PC-9 (cell line): ENCODE measurements around the gene C5. TPM values are rescaled to one million over a fixed set of nuclear protein-coding genes. Genes with fewer than 3 reads are reported as not detected.

Source experiments
- BruUV-seq: library from RNA; stranded (reverse); fragments of 400-500 nt; replicated peaks from 2 replicates; lab custom pipeline; 2021; lab: Mats Ljungman, UMichigan
- CTCF ChIA-PET: fragments of 300-600 bp; sonication (Branson Sonifier 250); formaldehyde crosslinking; loops from one replicate; lab custom pipeline; 2022; ENCODE audit warnings: antibody characterized with exemption; lab: Charles Lee
- POLR2A ChIA-PET: fragments of 300-600 bp; sonication (Branson Sonifier 250); formaldehyde crosslinking; loops from one replicate; lab custom pipeline; 2022; ENCODE audit warnings: antibody characterized with exemption; ENCODE audit not compliant: unreplicated experiment; lab: Charles Lee
- DNase-seq, 2 experiments: peaks; one replicate each; pipeline versions ENCODE4 v3.0.0 to v3.0.0-alpha.2; 2015 to 2022; ENCODE audit warnings: mixed read lengths in 1 of 2
- H2AFZ ChIP-seq: fragments of 200-600 bp; sonication (generic); 2 replicates; pipeline ENCODE4 v1.8.1; 2017; ENCODE audit warnings: antibody characterized with exemption
- H3F3A ChIP-seq: fragments of 200-600 bp; sonication (generic); 2 replicates; pipeline ENCODE4 v1.8.1; 2017; ENCODE audit warnings: antibody characterized with exemption, mild to moderate bottlenecking, low read depth; ENCODE audit not compliant: insufficient read depth
- H3K27ac ChIP-seq: fragments of 200-600 bp; sonication (generic); 2 replicates; pipeline ENCODE4 v1.6.1; 2016; ENCODE audit warnings: mixed run types
- H3K27me3 ChIP-seq: fragments of 200-600 bp; sonication (generic); 2 replicates; pipeline ENCODE4 v1.6.1; 2016; ENCODE audit warnings: low read depth, mixed run types; ENCODE audit not compliant: insufficient read depth
- H3K36me3 ChIP-seq: fragments of 200-600 bp; sonication (generic); 2 replicates; pipeline ENCODE4 v1.6.1; 2016; ENCODE audit warnings: low read depth, mixed run types
- H3K4me1 ChIP-seq: fragments of 200-600 bp; sonication (generic); replicated peaks from 2 replicates; pipeline ENCODE4 v1.6.1; 2016; ENCODE audit warnings: mixed run types; ENCODE audit not compliant: insufficient read depth
- H3K4me2 ChIP-seq: fragments of 200-600 bp; sonication (generic); 2 replicates; pipeline ENCODE4 v1.6.1; 2017; ENCODE audit warnings: mixed run types
- H3K4me3 ChIP-seq: fragments of 200-600 bp; sonication (generic); 2 replicates; pipeline ENCODE4 v1.6.1; 2016; ENCODE audit warnings: mixed run types
- H3K79me2 ChIP-seq: fragments of 200-600 bp; sonication (generic); 2 replicates; pipeline ENCODE4 v1.6.1; 2017; ENCODE audit warnings: low read depth, mixed run types
- H3K9me2 ChIP-seq: fragments of 200-600 bp; sonication (generic); 2 replicates; pipeline ENCODE4 v1.8.1; 2017; ENCODE audit warnings: mild to moderate bottlenecking; ENCODE audit not compliant: insufficient read depth
- H3K9me3 ChIP-seq: fragments of 200-600 bp; sonication (generic); 2 replicates; pipeline ENCODE4 v1.8.1; 2016; ENCODE audit warnings: low read depth; ENCODE audit not compliant: insufficient read depth
- H4K20me1 ChIP-seq: fragments of 200-600 bp; sonication (generic); 2 replicates; pipeline ENCODE4 v1.8.1; 2017; ENCODE audit not compliant: insufficient read depth
- EZH2 ChIP-seq: fragments of 200-600 bp; sonication (generic); IDR thresholded peaks from 2 replicates; pipeline ENCODE4 v1.8.0; 2017; ENCODE audit warnings: antibody characterized with exemption, low read depth
- intact Hi-C: fragments of 100-400 bp; cut with micrococcal nuclease; formaldehyde crosslinking; loops from one replicate; pipeline ENCODE4 v1.10.0; 2022; ENCODE audit not compliant: unreplicated experiment
- total RNA-seq: library from RNA; stranded (reverse); gene quantifications from 2 replicates; pipeline ENCODE4 v1.2.3, GENCODE V29; 2021
- TF ChIP-seq, protein P1 (sequence below): fragments of 200-600 bp; sonication (generic); conservative IDR thresholded peaks from 2 replicates; pipeline ENCODE4 v1.6.1; 2017; ENCODE audit warnings: mixed run types, antibody characterized with exemption, mild to moderate bottlenecking, moderate library complexity

C5 gene
- total RNA-seq, 1 experiment from 2014 or later, result 11.5 TPM

DNA sequence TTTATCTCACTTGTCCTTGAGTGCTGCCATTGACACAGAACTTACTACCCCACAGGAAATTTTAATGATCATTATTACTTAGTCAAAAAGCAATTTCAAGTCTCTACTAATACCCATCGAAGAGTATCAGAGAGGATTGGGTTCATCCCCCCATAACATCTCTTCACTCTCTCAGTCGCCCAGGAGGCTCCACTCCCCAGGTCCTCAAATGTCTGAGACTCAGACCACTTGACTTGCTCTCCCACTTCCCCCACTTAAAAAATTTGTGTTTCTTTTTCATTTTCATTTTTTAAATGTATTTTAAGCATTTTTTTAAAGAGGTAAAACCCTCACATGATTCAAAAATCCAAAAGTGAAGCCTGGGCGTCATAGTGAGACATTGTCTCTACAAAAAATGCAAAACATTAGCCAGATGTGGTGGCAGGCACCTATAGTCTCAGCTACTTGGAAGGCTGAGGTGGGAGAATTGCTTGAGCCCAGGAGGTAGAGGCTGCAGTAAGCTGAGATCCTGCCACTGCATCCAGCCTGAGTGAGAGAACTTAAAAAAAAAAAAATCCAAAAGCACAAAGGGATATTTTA, 66.7 kb downstream of the C5 start:
- no peaks in the 10 kb centered on the region for H4K20me1 ChIP-seq
- no peaks in the 10 kb centered on the region for H3K9me2 ChIP-seq
- no peak overlapping the region for H3K27ac ChIP-seq
- intact Hi-C loops, result no loop called here
- H3K27me3 ChIP-seq, result no peaks in the 10 kb centered on the region
- H2AFZ ChIP-seq, result no peak overlapping the region
- TF ChIP-seq, protein P1, sequence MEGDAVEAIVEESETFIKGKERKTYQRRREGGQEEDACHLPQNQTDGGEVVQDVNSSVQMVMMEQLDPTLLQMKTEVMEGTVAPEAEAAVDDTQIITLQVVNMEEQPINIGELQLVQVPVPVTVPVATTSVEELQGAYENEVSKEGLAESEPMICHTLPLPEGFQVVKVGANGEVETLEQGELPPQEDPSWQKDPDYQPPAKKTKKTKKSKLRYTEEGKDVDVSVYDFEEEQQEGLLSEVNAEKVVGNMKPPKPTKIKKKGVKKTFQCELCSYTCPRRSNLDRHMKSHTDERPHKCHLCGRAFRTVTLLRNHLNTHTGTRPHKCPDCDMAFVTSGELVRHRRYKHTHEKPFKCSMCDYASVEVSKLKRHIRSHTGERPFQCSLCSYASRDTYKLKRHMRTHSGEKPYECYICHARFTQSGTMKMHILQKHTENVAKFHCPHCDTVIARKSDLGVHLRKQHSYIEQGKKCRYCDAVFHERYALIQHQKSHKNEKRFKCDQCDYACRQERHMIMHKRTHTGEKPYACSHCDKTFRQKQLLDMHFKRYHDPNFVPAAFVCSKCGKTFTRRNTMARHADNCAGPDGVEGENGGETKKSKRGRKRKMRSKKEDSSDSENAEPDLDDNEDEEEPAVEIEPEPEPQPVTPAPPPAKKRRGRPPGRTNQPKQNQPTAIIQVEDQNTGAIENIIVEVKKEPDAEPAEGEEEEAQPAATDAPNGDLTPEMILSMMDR, result no peak
- no peak for TF ChIP-seq EZH2
- H3K4me2 ChIP-seq, result no peak overlapping the region
- ChIA-PET POLR2A (no interaction called here), CTCF (no interaction called here)
- no peaks in the 10 kb centered on the region for H3K4me1 ChIP-seq
- no peak for DNase-seq
- H3K4me3 ChIP-seq, result no peak overlapping the region
- no peaks in the 10 kb centered on the region for H3K36me3 ChIP-seq
- BruUV-seq, result no TSS peak
- no peaks in the 10 kb centered on the region for H3K79me2 ChIP-seq
- no peaks in the 10 kb centered on the region; the same call in 1 of the 2 replicates for H3F3A ChIP-seq
- H3K9me3 ChIP-seq, result no peaks in the 10 kb centered on the region

DNA sequence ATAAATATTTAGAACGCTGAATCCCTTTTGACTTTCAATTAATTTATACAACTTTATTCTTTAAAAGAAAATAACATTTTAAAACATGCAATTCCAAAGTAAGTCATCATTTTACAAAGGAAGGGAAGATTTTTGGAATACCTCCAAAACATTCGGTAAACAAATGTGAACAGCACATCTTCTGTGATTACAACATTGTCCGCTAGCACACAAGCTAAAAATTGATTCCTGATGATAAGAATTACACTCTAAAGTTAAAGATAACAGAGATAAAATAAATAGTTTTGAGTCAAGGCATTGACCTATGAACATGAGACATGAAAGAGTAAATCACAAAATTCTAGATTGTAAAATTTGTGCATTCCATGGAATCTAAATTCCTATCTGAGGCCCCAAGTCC, 67.2 kb downstream of the C5 start:
- intact Hi-C loops, result no loop called here
- CTCF ChIA-PET, result interaction anchor here (0.7 kb wide), 1 partner anchor 201 kb away, joined by 3 read pairs; no protein-coding TSS in a partner anchor
- no peaks in the 10 kb centered on the region for H3K4me1 ChIP-seq
- no peaks in the 10 kb centered on the region for H3K9me2 ChIP-seq
- no peak overlapping the region for H3K4me3 ChIP-seq
- no peaks in the 10 kb centered on the region for H3K79me2 ChIP-seq
- TF ChIP-seq, protein P1, result no peak
- no peak for TF ChIP-seq EZH2
- H3F3A ChIP-seq, result no peaks in the 10 kb centered on the region; the same call in 1 of the 2 replicates
- H4K20me1 ChIP-seq, result no peaks in the 10 kb centered on the region
- H3K27ac ChIP-seq, result no peak overlapping the region
- H3K36me3 ChIP-seq, result no peaks in the 10 kb centered on the region
- BruUV-seq, result no TSS peak
- no peak for DNase-seq
- no peak overlapping the region for H2AFZ ChIP-seq
- H3K9me3 ChIP-seq, result no peaks in the 10 kb centered on the region
- POLR2A ChIA-PET, result no interaction called here
- H3K27me3 ChIP-seq, result no peaks in the 10 kb centered on the region
- H3K4me2 ChIP-seq, result no peak overlapping the region

DNA sequence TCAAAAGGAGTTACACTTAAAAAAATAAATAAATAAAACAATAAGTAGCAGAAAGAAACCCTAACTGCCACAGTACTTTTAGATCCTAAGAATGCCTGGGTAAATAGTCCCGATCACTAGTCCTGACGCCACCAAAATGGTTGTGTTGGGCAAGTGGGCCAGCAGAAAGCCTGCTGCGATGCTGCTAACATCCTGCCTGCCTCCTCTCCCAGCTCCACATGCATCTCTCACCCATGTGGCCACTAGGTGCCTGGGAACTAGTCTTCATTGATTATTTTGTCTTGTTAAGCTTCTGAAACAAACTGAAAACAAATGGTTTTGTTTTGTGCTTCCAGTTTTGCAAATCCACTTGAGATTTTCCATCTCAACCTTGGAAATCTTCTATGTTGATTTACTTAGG, 69.1 kb downstream of the C5 start:
- Histone ChIP-seq H3K4me1 (no peaks in the 10 kb centered on the region), H3F3A (no peaks in the 10 kb centered on the region; the same call in 1 of the 2 replicates), H2AFZ (no peak overlapping the region), H3K9me3 (no peaks in the 10 kb centered on the region), H3K27me3 (no peaks in the 10 kb centered on the region), H3K36me3 (no peaks in the 10 kb centered on the region), H3K9me2 (no peaks in the 10 kb centered on the region), H3K4me2 (no peak overlapping the region), H4K20me1 (no peaks in the 10 kb centered on the region), H3K79me2 (no peaks in the 10 kb centered on the region), H3K4me3 (no peak overlapping the region), H3K27ac (no peak overlapping the region)
- ChIA-PET POLR2A (no interaction called here), CTCF (no interaction called here)
- BruUV-seq, result no TSS peak
- intact Hi-C loops, result no loop called here
- no peak for TF ChIP-seq EZH2
- TF ChIP-seq, protein P1, result no peak
- no peak for DNase-seq
